GM12878 (cell line): Measurements from ENCODE around the gene SORBS1.

Experiments used
- BRCA1 ChIP-seq: IDR thresholded peaks from 2 replicates; pipeline ENCODE4 v1.6.1; 2011; ENCODE audit warnings: low read depth, low read length, improper control_type of control experiment
- EP300 ChIP-seq, 2 experiments: fragments of 150-350 bp in 1 of 2; IDR thresholded peaks; 2 replicates each; pipeline ENCODE4 v1.6.1; 2011 to 2012; ENCODE audit warnings: low read depth in 2 of 2, low read length in 2 of 2, borderline replicate concordance in 1 of 2, improper control_type of control experiment in 1 of 2, inconsistent platforms in 1 of 2; ENCODE audit not compliant: control insufficient read depth in 1 of 2
- FOS ChIP-seq: IDR thresholded peaks from 3 replicates; pipeline ENCODE4 v1.6.1; 2011; ENCODE audit warnings: borderline replicate concordance; ENCODE audit not compliant: insufficient read length; ENCODE audit errors: extremely low read depth
- HCFC1 ChIP-seq: fragments of 150-350 bp; IDR thresholded peaks from 2 replicates; pipeline ENCODE4 v1.6.1; 2014; ENCODE audit warnings: low read length
- HDAC6 ChIP-seq: fragments of 200-600 bp; sonication (generic); IDR thresholded peaks from one replicate; pipeline ENCODE4 v1.8.0; 2017; ENCODE audit warnings: antibody characterized with exemption; ENCODE audit not compliant: unreplicated experiment
- JUND ChIP-seq: IDR thresholded peaks from 2 replicates; pipeline ENCODE4 v1.6.1; 2012; ENCODE audit warnings: low read depth, mild to moderate bottlenecking, low read length, improper control_type of control experiment, moderate library complexity
- MAX ChIP-seq: IDR thresholded peaks from 2 replicates; pipeline ENCODE4 v1.6.1; 2012; ENCODE audit warnings: low read depth, low read length, improper control_type of control experiment
- MYC ChIP-seq: IDR thresholded peaks from 2 replicates; pipeline ENCODE4 v1.6.1; 2011; ENCODE audit warnings: mild to moderate bottlenecking, low read length, moderate library complexity, inconsistent platforms; ENCODE audit not compliant: insufficient read depth, insufficient replicate concordance, insufficient read length, severe bottlenecking
- RB1 ChIP-seq: fragments of 450-650 bp; formaldehyde crosslinking; IDR thresholded peaks from 2 replicates; pipeline ENCODE4 v1.6.1; 2017; ENCODE audit warnings: mild to moderate bottlenecking, borderline replicate concordance
- SIN3A ChIP-seq: IDR thresholded peaks from 2 replicates; pipeline ENCODE4 v1.6.1; 2012; ENCODE audit warnings: low read depth, low read length, improper control_type of control experiment
- USF2 ChIP-seq: IDR thresholded peaks from 2 replicates; pipeline ENCODE4 v1.6.1; 2011; ENCODE audit warnings: low read depth, low read length, improper control_type of control experiment, borderline replicate concordance
- TF ChIP-seq, protein P1 (sequence below): IDR thresholded peaks from 2 replicates; pipeline ENCODE4 v1.6.1; 2011; ENCODE audit warnings: low read depth, mild to moderate bottlenecking, low read length, moderate library complexity, borderline replicate concordance; ENCODE audit errors: extremely low read depth
- TF ChIP-seq, protein P2 (sequence below), 3 experiments: IDR thresholded peaks in 2 of 3; conservative IDR thresholded peaks in 1 of 3; 2 replicates each; pipeline ENCODE4 v1.5.1; 2011; ENCODE audit warnings: low read depth in 3 of 3, low read length in 3 of 3, mild to moderate bottlenecking in 3 of 3, control low read depth in 2 of 3, moderate library complexity in 2 of 3, inconsistent platforms in 1 of 3, mixed read lengths in 1 of 3; ENCODE audit not compliant: control insufficient read depth in 2 of 3, insufficient read depth in 1 of 3; ENCODE audit errors: extremely low read depth in 1 of 3

- TF ChIP-seq MYC (no peak), EP300 (IDR thresholded peaks at IDR 0.05; ENCODE audit: borderline replicate concordance in 1 of 2, control insufficient read depth in 1 of 2, low read depth in 2 of 2, low read length in 2 of 2) (no peak), FOS (no peak), USF2 (no peak), RB1 (no peak), JUND (no peak), BRCA1 (no peak), SIN3A (no peak), HDAC6 (no peak), HCFC1 (no peak), MAX (no peak)
- TF ChIP-seq, protein P1, sequence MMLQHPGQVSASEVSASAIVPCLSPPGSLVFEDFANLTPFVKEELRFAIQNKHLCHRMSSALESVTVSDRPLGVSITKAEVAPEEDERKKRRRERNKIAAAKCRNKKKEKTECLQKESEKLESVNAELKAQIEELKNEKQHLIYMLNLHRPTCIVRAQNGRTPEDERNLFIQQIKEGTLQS, result no peak
- TF ChIP-seq, protein P2, sequence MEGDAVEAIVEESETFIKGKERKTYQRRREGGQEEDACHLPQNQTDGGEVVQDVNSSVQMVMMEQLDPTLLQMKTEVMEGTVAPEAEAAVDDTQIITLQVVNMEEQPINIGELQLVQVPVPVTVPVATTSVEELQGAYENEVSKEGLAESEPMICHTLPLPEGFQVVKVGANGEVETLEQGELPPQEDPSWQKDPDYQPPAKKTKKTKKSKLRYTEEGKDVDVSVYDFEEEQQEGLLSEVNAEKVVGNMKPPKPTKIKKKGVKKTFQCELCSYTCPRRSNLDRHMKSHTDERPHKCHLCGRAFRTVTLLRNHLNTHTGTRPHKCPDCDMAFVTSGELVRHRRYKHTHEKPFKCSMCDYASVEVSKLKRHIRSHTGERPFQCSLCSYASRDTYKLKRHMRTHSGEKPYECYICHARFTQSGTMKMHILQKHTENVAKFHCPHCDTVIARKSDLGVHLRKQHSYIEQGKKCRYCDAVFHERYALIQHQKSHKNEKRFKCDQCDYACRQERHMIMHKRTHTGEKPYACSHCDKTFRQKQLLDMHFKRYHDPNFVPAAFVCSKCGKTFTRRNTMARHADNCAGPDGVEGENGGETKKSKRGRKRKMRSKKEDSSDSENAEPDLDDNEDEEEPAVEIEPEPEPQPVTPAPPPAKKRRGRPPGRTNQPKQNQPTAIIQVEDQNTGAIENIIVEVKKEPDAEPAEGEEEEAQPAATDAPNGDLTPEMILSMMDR (IDR thresholded peaks at IDR 0.05 in 2 of 3, conservative IDR thresholded peaks at IDR 0.05 in 1 of 3; ENCODE audit: control insufficient read depth in 2 of 3, extremely low read depth in 1 of 3, insufficient read depth in 1 of 3, low read depth in 3 of 3, low read length in 3 of 3), result no peak
Measured at GRCh38 chr10:95552679-95553342, 8.4 kb downstream of the SORBS1 start.
